ENCODE data around the gene SUMF2.

DNA sequence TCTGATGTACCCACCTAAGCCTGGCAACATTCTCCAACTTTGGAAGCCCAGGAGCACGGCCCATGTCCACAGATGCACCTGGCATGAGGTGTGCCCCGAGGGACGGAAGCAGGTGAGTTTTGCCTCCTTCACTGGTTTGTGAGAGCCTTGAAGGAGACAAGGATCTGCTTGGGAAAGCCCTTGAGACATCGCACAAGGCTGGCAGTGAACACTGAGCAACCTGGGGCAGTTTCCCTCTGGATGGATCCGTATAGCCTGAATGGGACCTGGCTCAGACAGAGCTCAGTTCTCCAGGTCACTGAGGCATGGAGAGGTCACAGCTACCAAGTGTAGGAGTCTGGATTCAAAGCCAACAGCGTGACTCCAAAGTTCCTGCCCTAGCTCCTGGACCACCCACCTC, 60.9 kb downstream of the SUMF2 start:
- no peak for TF ChIP-seq RFX5 (IDR thresholded peaks at IDR 0.05; ENCODE audit: low read depth, low read length)
- TF ChIP-seq, protein P1, sequence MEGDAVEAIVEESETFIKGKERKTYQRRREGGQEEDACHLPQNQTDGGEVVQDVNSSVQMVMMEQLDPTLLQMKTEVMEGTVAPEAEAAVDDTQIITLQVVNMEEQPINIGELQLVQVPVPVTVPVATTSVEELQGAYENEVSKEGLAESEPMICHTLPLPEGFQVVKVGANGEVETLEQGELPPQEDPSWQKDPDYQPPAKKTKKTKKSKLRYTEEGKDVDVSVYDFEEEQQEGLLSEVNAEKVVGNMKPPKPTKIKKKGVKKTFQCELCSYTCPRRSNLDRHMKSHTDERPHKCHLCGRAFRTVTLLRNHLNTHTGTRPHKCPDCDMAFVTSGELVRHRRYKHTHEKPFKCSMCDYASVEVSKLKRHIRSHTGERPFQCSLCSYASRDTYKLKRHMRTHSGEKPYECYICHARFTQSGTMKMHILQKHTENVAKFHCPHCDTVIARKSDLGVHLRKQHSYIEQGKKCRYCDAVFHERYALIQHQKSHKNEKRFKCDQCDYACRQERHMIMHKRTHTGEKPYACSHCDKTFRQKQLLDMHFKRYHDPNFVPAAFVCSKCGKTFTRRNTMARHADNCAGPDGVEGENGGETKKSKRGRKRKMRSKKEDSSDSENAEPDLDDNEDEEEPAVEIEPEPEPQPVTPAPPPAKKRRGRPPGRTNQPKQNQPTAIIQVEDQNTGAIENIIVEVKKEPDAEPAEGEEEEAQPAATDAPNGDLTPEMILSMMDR (conservative IDR thresholded peaks at IDR 0.05; ENCODE audit: low read depth, low read length) = no peak
- no peak for TF ChIP-seq POLR2A (IDR thresholded peaks at IDR 0.05; ENCODE audit: low read depth, low read length)
- TF ChIP-seq CHD1 (IDR thresholded peaks at IDR 0.05; ENCODE audit: low read depth, low read length) = no peak
- no peak for TF ChIP-seq MAZ (IDR thresholded peaks at IDR 0.05; ENCODE audit: borderline replicate concordance, low read depth, low read length)
- no peak for TF ChIP-seq CEBPB (IDR thresholded peaks at IDR 0.05; ENCODE audit: low read depth, low read length)
- TF ChIP-seq RAD21 (IDR thresholded peaks at IDR 0.05; ENCODE audit: low read length) = no peak
- no peak for TF ChIP-seq MXI1 (IDR thresholded peaks at IDR 0.05; ENCODE audit: borderline replicate concordance, low read depth, low read length)
- TF ChIP-seq NFE2L2 (IDR thresholded peaks at IDR 0.05; ENCODE audit: low read depth, low read length) = no peak
- TF ChIP-seq ELK1 (IDR thresholded peaks at IDR 0.05; ENCODE audit: borderline replicate concordance, low read depth, low read length) = no peak
- TF ChIP-seq RCOR1 (IDR thresholded peaks at IDR 0.05; ENCODE audit: insufficient replicate concordance, low read length) = no peak
- TF ChIP-seq, protein P2, sequence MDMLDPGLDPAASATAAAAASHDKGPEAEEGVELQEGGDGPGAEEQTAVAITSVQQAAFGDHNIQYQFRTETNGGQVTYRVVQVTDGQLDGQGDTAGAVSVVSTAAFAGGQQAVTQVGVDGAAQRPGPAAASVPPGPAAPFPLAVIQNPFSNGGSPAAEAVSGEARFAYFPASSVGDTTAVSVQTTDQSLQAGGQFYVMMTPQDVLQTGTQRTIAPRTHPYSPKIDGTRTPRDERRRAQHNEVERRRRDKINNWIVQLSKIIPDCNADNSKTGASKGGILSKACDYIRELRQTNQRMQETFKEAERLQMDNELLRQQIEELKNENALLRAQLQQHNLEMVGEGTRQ (IDR thresholded peaks at IDR 0.05; ENCODE audit: low read depth, low read length) = no peak
- TF ChIP-seq FOS (IDR thresholded peaks at IDR 0.05; ENCODE audit: low read depth, low read length) = no peak
- no peak for TF ChIP-seq MAFK (IDR thresholded peaks at IDR 0.05; ENCODE audit: low read depth, low read length)
